KBM-7 (cell line): ENCODE results near the gene GCK.

ENCODE experiments used
- DNase-seq: peaks from one replicate; pipeline ENCODE4 v3.0.0-alpha.2; 2015
- in situ Hi-C: fragments of 300-500 bp; cut with MboI; formaldehyde crosslinking; loops from 2 replicates; pipeline ENCODE4 v1.14.3; 2020; ENCODE audit warnings: low sequenced_read_pairs, low pct_unique_long_range_greater_than_20kb, mixed read lengths

GCK gene

DNA sequence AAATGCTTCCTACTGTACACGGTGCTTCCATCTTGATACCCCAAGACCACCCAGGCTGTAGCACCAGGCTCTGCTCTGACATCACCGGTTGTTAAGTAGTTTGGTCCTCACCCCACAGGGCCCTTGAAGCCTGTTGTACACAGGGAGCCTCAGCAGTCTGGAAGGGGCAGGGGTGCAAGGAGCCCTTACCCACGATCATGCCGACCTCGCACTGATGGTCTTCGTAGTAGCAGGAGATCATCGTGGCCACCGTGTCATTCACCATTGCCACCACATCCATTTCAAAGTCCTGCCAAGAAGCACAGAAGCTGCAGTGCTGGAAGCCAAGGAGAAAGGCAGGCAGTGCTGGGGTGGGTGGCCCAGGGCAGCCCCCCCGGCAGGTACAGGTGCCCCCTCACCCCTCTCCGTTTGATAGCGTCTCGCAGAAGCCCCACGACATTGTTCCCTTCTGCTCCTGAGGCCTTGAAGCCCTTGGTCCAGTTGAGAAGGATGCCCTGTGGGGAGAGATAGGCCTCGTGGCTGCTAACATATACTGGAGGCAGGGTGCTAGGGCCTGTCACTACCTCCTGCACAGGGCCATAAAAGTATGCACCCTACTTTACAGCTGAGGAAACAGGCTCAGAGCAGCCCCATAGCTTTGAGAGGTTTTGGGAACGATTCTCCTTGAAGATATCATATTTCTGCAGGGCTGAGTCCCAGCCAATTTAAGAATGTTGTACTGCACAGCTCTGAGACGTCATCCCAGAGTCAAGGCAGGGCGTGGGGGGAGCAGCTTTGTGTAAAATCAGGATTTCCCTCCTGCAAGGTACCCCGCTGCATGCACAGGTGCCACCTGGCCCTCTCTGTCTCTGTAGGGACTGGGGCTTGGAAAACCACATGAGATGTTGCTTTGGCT lies 39.4 kb downstream of the GCK start:
- no peak for DNase-seq
- in situ Hi-C loops: no loop called here

DNA sequence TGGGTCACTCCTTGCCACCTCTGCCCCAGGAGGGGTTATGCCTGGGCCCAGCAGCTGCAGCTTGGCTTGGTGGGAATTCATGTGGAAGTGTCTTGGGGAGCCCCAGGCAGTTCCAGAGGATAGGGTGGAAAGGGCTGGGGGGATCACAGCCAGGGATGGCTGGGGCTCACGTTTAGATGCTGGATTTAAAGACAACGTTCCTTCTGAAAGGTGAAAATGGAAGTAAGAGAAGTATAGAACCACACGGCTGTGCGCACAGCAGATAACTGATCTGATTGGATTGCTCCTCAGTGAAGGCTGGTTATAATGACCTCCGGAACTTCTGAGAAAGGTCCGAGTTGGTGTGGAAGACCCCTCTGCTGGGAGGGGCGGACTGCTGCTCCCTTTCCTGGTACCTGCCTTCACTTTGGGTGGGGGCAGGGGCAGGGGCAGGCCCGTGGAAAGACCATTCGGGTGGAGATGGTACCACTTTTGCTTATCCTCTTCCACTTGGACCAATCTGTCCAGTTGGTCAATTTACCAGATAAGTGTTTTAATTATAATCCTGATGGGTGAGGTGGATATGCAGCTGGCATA lies 40.2 kb downstream of the GCK start:
- in situ Hi-C loops: no loop called here
- DNase-seq: no peak

DNA sequence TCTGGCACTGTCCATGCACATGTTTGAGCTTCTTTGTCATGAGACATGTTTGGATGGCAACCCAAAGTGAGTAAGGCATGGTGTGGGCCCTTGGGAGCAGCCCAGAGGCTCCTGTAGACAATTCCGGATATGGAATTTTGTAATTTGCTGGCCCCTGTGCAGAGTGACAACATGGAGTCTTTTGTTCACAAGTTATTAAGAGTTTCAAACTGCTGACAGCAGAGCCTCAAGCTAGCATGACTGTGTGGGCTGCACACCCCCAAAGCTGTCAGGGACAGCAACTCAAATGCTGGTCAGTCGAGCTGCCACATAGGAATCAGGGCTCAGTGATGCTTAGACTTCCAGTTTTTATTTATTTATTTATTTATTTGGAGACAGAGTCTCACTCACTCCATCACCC lies 41.1 kb downstream of the GCK start:
- in situ Hi-C loops: no loop called here
- DNase-seq: no peak

DNA sequence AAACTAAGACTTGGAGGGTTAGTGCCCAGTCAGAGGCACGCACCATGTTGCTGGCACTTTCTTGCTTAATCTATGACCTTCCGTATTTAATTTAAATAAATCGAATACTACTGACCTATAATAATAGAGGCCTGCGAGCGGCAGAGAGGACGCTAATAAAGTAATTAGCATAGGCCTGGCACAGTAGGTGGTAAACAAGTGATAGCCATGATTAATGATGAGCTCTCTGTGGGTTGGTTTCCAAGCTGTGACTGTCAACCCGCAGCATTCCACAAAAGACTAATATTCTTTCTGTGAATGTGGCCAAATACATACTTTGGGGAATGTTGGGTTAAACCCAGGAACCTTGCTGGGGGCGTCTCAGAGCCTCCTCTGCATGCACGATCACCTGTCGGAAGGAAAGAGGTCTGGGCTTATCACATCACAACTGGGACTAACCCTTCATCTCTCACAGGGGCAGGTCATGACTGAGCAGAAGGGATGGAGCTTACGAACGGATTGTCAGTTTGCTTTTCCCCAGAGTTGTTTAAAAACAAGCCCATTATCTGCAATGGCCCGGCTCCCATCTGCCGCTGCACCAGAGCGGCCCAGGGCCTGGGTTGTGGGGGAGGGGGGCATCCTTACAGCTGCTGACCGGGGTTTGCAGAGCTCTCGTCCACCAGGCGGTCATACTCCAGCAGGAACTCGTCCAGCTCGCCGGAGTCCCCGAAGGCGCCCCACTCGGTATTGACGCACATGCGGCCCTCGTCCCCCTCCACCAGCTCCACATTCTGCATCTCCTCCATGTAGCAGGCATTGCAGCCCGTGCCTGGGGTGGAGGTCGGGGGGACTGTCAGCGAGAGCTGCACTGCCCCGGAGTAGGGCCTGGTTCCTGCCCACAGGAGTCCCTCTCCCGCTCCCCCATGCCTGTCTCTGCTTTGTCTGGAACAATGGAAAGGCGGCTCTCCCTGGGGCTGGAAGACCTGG lies 41.9 kb downstream of the GCK start:
- DNase-seq: no peak
- in situ Hi-C loops: no loop called here

DNA sequence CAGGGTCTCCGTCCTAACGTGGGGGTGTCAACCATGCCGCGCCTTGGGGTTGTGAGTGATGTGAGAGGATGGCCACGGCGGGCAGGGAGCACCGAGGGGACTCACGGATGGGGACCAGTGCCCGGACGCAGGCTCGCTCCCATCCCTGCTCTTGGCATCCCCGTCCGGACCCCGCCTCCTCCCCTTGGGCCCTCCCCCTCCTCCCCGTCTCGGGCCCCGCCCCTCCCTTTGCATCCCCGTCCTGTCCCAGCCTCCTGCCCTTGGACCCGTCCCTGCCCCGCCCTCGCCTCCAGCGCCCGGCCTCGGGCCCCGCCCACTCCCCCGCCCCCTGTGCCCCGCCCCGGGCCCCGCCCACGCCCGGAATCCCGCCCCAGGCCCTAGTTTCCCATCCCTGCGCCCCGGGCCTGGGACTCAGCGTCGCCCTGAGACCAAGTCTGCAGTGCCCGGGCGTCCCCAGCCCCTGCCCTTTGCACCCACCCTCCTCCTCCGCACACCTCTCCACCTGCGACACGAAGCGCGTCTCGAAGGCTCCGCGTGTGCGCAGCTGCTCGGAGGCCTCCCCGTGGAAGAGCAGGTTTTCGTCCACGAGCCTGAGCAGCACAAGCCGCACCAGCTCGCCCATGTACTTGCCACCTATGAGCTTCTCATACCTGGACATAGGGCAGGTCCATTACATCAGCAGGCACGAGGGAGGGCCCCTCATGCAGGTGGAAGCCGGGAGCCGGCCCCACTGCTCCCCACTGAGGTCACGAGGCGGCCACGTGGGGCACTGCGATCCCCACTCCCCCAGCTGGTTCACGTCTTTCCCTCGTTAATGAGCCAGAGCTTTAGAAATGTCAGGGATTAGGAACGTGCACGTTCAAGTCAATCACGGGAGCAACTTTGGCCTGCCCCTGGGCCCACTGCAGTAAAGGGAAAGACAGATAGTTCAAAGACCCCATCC lies 43.0 kb downstream of the GCK start:
- no peak for DNase-seq
- in situ Hi-C loops: no loop called here

DNA sequence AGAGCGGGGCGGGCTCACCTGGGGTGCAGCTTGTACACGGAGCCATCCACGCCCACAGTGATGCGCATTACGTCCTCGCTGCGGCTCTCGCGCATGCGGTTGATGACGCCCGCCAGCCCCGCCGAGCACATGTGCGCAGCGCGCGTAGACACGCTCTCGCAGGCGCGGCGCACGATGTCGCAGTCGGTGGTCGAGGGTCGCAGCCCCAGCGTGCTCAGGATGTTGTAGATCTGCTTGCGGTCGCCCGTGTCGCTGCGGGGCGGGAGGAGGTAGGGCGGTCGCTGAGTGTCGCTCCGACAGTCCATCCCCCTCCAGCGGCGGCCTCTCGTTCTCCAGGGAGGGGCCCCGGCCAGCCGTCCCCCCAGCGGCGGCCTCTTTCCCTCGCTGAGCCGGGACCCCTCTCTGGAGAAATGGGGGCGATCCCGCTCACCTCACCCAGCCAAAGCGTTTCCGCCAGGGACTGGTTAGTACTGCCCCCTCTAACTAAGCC lies 43.7 kb downstream of the GCK start:
- no peak for DNase-seq
- in situ Hi-C loops: no loop called here

DNA sequence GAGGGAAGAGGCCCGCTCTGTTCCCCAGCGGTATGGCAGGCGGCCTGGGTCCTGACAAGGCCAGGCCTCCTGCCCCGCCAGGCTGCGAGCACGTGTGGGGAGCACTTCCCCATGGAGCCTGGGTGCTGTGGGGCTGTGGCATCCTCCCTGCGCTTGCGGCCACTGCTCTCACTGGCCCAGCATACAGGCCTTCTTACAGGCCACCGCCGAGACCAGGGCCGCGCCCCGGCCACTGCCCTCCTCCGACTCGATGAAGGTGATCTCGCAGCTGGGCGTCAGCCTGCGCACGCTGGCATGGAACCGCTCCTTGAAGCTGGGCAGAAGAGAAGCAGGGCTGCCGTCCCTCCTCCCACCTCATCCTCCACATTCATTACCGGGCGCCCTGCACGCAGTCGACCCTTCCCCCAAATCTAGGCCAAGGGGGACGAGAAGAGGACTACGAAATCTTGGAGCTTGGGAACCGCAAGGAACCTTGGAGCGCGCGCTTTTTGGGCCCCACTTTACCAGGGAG lies 44.2 kb downstream of the GCK start:
- in situ Hi-C loops: no loop called here
- no peak for DNase-seq

DNA sequence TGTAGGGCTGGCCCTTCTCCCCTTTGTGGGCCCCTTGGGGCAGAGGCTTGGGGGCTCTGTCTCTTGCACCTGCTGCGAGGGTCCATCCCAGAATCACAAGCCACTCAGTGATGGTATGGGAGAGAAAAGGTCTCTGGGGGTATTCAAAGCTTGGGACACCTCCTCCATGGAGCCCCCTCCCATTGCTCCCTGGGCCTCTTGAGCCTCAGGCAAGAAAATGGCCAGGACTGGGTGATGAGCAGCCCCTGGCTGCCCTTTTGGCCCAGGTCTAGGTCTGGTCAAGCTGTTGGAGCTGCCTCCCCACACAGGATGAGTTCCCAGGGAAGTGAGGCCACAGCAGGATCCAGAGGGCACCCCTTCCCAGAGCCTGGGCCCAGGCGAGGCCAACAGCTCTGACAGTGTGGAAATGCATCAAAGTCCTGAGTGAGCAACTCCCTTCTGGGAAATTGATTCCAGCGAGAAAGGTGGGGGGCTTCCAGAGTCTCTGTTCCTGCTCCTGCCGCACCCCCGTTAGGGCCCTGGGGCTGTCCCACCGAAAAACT lies 44.7 kb downstream of the GCK start:
- in situ Hi-C loops: no loop called here
- no peak for DNase-seq

DNA sequence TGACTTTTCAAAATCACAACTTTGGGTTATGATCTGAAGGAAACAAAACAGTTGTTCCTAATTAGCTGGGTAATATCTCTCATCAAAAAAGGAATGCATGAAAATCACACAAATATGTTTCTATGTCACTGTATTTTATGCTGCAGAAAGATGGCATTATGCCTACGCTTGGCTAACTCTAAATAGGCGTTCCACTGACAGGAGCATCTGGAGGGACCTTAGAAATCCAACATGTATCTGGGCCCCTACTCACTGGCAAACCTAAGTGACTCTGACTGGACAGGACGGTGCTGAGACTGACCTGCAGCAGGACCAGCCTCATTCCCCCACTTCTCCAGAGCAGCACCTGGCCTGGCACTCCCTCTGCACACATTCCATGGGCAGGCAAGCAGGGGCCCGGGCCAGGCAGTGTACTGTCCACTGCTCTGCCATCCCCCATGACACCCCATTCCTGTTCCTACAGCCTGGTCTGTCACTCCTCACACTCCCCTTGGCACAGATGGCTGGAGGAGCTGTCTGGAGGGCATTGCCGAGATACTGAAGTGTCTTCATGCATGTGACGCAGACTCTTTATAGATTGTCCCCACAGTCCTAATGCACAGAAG lies 45.5 kb downstream of the GCK start:
- in situ Hi-C loops: no loop called here
- DNase-seq: no peak

DNA sequence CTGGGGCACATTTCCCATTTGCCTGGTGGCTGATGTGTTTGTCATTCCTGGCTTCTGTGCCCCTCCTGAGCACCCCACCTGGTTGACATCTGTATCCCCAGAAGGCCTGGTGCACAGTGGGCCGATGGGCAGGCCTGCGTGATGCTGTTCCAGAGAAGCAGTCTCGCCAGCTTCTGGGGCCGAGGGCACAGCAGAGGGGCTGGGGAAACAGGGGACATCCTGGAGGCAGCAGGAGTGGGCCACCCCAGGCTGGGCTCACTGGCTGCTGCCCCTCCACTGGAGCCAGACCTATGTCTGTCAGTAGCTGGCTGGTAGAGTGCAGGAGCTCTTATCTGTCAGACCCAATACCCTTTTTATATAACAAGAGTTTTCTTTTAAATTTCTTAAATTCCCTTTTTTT lies 47.2 kb downstream of the GCK start:
- DNase-seq: no peak
- in situ Hi-C loops: no loop called here

DNA sequence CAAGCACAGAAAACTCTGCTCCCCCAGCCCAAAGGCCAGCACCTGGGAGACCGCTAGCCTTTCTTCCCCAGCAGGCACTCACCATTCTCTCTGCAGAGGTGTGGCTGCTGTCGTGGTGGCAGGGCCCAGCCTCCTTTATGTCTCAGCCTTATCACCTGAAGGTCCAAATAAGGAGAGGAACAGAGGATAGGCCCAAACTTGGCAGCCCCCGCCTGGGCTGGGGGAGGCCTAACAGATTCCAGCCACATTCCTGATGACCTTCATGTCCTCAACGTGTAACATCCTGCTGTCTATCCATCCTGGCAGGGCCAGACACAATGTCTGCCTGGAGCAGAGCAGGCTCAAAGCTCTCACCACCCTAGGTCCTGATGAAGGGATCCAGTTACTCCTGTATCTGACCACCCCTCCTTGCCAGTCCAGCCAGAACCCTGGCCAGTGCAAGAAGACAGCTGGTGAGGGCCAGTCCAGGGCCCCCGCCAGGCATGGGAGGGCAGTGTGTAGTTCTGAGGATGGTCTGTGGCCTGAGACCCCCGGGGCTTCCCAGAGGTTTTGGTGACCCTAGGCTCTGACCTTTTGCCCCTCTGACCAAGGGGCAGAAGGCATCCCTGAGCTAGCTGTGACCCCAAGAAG lies 47.9 kb downstream of the GCK start, which contains the start of gene MYL7:
MYL7 (minus strand) TSS at position 112 of the 630 bp plus-strand sequence; CDS start at position 85, 27 bp downstream.
- DNase-seq: no peak
- in situ Hi-C loops: no loop called here

DNA sequence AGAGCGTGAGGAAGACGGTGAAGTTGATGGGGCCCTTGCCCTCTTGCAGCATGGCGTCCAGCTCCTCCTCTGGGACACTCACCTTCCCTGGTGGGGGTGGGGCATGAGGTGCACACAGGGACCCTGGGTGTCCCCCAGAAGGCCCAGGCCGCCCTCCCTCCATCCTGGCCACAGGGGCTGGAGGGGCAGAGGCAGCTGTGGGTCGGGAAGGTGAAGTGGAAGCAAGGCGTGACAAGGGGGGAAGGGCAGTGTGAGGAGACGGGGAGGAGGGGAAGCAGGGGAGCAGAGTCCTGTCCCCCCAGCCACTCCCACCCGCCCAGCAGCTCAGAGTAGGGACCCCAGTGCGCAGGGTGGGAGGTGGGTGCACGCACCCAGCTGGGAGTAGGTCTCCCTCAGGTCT lies 48.9 kb downstream of the GCK start:
- in situ Hi-C loops: no loop called here
- DNase-seq: no peak

DNA sequence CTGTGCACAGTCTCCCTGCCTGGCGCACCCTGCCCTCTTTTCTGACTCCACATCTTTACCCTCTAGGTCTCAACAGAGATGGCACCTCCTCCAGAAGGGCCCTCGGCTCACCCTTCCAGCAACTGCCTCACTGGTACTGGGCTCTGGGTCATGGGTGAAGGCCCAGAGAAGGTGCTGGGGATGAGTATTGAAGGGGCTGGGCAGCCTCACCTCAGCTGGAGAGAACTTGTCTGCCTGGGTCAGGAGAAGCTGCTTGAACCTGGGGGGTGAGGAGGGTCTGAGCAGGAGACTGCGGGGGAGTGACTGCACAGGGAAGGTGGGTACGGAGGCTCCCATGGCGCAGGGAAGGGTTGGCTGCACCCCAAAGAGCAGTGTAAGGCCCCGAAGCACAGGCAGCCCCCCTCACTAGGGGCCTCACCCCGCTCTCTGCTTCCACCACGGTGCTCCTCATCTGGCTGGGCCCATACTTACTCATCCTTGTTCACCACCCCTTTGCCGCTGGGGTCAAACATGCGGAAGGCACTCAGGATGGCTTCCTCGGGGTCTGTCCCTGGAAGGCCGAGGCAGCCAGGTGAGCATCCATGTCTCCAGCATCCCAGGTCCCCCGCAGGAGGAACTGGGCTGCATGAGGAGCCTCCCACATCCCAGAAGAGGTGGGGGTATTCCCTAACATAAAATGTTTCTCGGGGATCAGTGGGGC lies 49.8 kb downstream of the GCK start:
- in situ Hi-C loops: no loop called here
- no peak for DNase-seq

DNA sequence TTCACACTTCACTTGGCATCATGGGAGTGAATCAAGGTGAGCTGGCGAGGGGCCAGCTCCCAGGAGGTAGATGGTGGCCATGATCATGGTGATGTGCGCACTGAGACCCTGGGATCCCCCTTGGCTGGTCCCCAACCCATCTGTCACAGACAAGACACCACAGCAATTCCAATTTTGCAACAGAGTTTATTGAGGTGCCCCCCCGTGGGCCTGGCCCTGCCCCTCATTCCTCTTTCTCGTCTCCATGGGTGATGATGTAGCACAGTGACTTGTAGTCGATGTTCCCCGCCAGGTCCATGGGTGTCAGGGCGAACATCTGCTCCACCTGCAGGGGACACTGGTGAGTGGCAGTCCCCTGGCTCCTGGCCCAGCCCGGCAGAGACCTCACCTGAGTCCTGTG lies 50.5 kb downstream of the GCK start:
- in situ Hi-C loops: no loop called here
- DNase-seq: no peak

DNA sequence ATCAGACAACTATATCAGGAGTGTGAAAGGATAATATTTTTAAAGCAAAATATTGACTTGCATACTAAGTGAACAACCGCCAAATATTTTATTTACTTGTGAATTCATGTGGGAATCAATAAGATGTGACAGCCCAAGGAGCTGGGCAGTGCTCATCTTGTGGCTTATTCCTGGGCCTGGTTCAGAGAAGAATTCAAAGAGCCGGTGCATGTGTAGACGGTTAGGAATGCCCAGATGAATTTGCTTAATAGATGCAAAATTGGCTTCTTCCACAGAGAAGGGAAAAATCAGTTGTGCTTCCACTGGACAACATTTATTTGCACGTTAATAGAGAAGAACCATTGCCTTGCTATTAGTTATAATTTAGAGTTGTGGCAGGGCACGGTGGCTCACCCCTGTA lies 52.5 kb downstream of the GCK start:
- in situ Hi-C loops: no loop called here
- DNase-seq: no peak

DNA sequence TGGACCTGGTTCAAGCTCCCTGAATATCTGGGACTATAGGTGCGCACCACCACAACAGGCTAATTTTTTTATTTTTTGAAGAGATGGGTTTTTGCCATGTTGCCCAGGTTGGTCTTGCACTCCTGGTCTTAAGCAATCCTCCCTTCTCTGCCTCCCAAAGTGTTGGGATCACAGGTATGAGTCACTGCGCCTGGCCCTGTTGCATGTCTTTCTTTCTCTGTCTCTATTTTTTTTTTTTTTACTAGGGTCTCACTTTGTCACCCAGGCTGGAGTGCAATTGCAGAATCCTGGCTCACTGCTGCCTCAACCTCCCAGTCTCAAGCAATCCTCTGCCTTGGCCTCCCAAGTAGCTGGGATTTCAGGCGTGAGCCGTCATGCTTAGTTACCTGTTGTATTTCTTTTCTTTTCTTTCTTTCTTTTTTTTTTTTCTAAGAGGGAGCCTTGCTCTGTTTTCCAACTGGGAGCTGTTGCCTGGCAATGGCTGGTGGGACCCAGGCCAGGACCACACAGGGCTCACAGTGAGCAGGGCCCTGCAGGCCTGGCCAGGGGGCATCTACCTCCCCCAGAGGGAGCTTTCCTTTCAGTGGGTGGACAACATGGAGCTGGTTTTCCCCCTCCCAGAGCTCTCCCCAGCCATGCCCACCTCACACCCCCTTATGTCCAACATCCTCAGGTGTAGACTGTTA lies 54.2 kb downstream of the GCK start:
- DNase-seq: no peak
- in situ Hi-C loops: no loop called here
